ENCODE results near the gene PLPP4.

Gene PLPP4

GRCh38 chr10:120492346-120492745, 35.3 kb downstream of the PLPP4 start:
- DNase-seq, result no peak

- no peak for DNase-seq
Measured at GRCh38 chr10:120493411-120494312, 36.6 kb downstream of the PLPP4 start.

GRCh38 chr10:120494313-120494710, 37.3 kb downstream of the PLPP4 start:
- DNase-seq, result no peak

- no peak for DNase-seq
Measured at GRCh38 chr10:120495226-120496009, 38.4 kb downstream of the PLPP4 start.

- no peak for DNase-seq
Measured at GRCh38 chr10:120499883-120500282, 42.9 kb downstream of the PLPP4 start.

GRCh38 chr10:120503689-120504088, 46.7 kb downstream of the PLPP4 start:
- DNase-seq, result no peak

- DNase-seq, result peak; percentile 20
Measured at GRCh38 chr10:120504227-120504626, 47.2 kb downstream of the PLPP4 start.

GRCh38 chr10:120505056-120505455, 48.0 kb downstream of the PLPP4 start:
- no peak for DNase-seq

GRCh38 chr10:120505866-120506265, 48.8 kb downstream of the PLPP4 start:
- DNase-seq, result no peak

GRCh38 chr10:120506674-120507073, 49.6 kb downstream of the PLPP4 start:
- no peak for DNase-seq

GRCh38 chr10:120507175-120507574, 50.1 kb downstream of the PLPP4 start:
- DNase-seq, result no peak

- no peak for DNase-seq
Measured at GRCh38 chr10:120507651-120508050, 50.6 kb downstream of the PLPP4 start.

GRCh38 chr10:120508393-120508792, 51.4 kb downstream of the PLPP4 start:
- no peak for DNase-seq

GRCh38 chr10:120508966-120509365, 51.9 kb downstream of the PLPP4 start:
- DNase-seq, result no peak

- no peak for DNase-seq
Measured at GRCh38 chr10:120511165-120511564, 54.1 kb downstream of the PLPP4 start.

- DNase-seq, result no peak
Measured at GRCh38 chr10:120513307-120513796, 56.3 kb downstream of the PLPP4 start.

- no peak for DNase-seq
Measured at GRCh38 chr10:120514035-120514620, 57.1 kb downstream of the PLPP4 start.

- no peak for DNase-seq
Measured at GRCh38 chr10:120514959-120515358, 57.9 kb downstream of the PLPP4 start.

GRCh38 chr10:120515741-120516140, 58.7 kb downstream of the PLPP4 start:
- DNase-seq, result no peak

GRCh38 chr10:120516426-120516825, 59.4 kb downstream of the PLPP4 start:
- no peak for DNase-seq

- DNase-seq, result no peak
Measured at GRCh38 chr10:120517196-120517595, 60.2 kb downstream of the PLPP4 start.

- DNase-seq, result no peak
Measured at GRCh38 chr10:120517881-120518484, 61.0 kb downstream of the PLPP4 start.

GRCh38 chr10:120521880-120522279, 64.9 kb downstream of the PLPP4 start:
- DNase-seq, result no peak
